LNCaP clone FGC (cell line): ENCODE results near the gene ZNF212.

ENCODE experiments used
- DNase-seq: peaks from one replicate; pipeline ENCODE4 v3.0.0-alpha.2; 2011; ENCODE audit warnings: low read depth
- H3K4me3 ChIP-seq: 2 replicates; pipeline ENCODE4 v1.5.1; 2011; ENCODE audit warnings: mild to moderate bottlenecking, low read depth, low read length, control low read depth
- TF ChIP-seq, protein P1 (sequence below): IDR thresholded peaks from 2 replicates; pipeline ENCODE4 v1.5.1; 2012; ENCODE audit warnings: mild to moderate bottlenecking; ENCODE audit not compliant: control insufficient read depth, insufficient read depth; ENCODE audit errors: extremely low read depth

ZNF212 gene

DNA sequence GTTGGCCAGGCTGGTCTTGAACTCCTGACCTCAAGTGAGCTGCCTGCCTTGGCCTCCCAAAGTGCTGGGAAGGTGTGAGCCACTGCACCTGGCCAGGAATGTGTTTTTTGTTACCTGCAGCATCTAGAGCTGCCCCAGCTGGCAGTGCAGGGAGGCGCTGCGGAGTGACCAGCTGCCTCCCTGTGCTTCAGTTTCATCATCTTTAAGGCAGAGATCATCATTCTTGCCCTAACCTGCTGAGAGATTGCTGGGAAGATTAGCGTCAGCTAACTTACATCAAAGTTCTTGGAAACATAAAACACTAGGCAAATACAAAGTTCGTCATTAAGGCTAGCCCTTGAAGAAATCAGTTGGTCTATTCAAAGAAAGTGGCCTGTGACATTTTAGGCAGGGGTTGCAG is 41.8 kb upstream of the ZNF212 start:
- DNase-seq, result no peak
- TF ChIP-seq, protein P1, sequence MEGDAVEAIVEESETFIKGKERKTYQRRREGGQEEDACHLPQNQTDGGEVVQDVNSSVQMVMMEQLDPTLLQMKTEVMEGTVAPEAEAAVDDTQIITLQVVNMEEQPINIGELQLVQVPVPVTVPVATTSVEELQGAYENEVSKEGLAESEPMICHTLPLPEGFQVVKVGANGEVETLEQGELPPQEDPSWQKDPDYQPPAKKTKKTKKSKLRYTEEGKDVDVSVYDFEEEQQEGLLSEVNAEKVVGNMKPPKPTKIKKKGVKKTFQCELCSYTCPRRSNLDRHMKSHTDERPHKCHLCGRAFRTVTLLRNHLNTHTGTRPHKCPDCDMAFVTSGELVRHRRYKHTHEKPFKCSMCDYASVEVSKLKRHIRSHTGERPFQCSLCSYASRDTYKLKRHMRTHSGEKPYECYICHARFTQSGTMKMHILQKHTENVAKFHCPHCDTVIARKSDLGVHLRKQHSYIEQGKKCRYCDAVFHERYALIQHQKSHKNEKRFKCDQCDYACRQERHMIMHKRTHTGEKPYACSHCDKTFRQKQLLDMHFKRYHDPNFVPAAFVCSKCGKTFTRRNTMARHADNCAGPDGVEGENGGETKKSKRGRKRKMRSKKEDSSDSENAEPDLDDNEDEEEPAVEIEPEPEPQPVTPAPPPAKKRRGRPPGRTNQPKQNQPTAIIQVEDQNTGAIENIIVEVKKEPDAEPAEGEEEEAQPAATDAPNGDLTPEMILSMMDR, result no peak

DNA sequence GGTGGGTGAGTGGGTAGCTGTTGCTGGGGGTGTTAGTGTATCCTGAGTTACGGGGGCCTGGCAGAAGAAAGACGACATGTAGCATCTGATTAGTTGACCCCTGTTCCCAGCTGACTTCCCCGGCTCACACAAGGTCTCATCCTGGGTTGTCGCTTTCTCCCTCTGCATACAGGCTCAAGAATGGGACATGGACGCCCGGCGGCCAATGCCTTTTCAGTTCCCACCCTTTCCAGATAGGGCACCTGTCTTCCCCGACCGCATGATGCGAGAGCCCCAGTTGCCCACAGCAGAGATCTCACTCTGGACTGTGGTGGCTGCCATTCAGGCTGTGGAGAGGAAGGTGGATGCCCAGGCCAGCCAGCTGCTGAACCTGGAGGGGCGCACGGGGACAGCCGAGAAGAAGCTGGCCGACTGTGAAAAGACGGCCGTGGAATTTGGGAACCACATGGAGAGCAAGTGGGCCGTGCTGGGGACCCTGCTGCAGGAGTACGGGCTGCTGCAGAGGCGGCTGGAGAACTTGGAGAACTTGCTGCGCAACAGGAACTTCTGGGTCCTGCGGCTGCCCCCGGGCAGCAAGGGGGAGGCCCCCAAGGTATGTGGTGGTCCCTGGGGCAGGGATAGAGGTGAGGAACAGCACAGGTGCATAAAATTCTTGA is 41.2 kb upstream of the ZNF212 start:
- H3K4me3 ChIP-seq, result no peak overlapping the region
- TF ChIP-seq, protein P1, result no peak
- DNase-seq, result no peak

More for the DNA sequence above, 41.8 kb upstream of the ZNF212 start:
- H3K4me3 ChIP-seq, result no peak overlapping the region

DNA sequence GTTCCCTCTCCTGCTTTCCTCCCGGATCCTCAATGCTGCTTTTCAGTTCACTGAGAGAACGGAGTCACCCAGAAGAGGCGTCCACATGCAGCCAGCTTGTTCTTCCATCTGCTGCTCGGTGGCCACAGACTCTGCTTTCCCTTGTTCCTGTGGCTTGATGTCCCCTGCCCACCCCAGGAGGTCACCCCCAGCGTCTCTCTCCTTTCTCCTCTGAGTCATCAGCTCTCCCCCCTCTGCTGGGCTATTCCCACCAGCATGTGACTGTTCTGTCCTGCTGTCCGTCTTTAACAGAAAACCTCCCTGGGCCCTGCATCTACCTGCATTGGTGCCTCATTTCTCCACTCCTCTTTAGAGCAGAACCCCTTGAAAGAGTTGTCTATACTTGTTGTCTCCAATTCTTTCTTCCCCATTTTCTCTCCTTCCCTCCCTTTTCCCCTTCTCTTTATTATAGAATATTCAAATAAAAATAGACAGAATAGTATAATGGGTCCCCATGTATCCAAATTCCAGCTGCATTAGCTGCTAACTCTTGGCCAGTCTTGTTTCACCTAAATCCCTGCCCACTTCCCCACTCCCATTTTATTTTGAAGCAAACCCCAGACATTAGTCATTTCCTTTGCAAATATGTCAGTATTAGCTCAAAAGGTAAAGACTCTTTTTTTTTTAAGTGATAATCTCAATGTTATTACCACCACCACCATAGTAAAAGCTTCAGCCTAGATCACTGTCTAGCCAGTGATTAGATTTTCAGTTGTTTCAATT is 40.0 kb upstream of the ZNF212 start:
- TF ChIP-seq, protein P1, result no peak
- no peak for DNase-seq

DNA sequence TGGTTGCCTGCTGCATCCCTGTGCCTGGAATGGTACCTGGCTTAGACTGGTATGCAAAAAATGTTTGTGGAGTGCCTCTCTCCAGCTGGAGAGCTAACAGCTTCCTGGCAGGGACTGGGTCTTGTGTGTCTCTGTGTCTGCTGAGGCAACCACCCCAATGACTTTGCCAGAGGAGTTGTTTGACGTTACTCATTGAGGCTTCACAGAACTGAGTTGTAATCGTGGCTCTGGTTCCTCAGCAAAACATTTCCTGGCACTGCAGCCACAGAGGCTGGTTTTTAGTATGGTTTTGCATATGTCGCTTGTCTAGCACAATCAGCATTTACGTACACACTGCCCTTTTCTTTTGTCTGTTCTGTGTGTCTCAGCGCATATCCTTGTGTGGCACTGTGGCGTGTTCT is 36.6 kb upstream of the ZNF212 start:
- DNase-seq, result no peak
- H3K4me3 ChIP-seq, result no peak overlapping the region
- TF ChIP-seq, protein P1, result no peak

More for the DNA sequence above, 40.0 kb upstream of the ZNF212 start:
- H3K4me3 ChIP-seq, result no peak overlapping the region

DNA sequence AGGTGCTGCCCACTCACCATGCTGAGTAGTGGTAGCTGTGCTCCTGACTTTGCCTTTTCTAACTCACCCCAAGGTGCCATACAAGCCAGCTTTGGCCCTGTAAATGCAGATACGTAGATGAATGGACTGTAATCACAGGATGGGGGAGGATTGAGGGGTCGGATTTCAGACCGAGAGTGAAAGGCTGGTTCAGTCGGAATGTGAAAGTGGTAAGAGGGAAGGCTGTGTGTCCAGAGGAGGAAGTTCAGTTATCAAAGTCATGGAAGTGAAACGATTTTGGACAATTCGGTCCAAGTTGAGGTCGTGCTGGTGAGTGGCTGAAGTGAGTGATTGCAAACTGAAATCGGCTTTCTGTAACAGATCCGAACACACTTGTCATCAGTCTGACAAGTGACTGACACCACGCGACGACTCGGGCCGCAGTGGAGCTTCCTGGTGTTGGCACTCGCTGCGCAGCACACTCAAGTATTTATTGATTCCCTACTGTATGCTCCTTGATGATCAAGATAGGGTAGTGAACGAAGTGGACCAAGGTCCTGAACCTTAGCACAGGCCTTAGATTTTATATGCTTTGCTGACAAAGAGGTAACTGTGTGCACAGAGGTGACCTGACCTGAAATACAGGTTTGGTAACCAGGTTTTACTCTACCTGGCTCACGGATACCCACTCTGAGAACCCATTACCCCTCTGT is 33.6 kb upstream of the ZNF212 start:
- TF ChIP-seq, protein P1, result no peak
- H3K4me3 ChIP-seq, result peak overlapping the region; percentile 33
- DNase-seq, result peak; percentile 91

DNA sequence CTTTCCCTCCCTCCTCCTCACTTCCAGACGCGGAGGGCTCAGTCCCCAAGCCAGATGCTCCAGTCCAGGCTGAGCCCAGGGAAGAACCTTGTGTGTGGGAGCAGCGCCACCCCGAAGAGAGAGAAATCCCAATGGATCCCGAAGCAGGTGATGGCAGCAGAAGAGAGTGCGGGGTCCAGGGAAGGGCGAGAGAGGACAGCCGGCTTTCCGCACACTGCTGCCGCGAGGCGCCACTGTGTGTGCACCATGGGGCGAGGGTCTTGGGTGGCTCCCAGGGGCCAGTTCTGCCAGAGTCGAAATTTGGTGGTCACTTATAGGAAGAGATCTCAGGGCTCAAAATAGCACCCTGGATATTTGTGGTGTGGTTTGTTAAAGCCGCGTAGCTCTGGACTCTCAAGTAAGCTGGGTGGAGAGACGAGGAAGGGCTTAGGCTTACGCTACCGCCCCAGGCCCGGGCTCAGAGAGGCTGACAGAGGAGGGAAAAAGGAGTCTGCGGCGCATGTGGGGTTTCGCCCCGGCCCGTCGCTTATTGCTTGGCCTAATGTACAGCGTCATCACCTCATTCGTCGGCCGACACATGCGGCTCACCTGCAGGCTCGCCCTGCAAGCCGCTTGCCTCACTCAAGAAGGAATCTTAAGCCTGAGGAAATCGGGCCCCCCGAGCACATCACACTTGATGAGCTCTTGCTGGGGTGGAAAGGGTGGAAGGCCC is 32.0 kb upstream of the ZNF212 start:
- TF ChIP-seq, protein P1, result no peak
- no peak overlapping the region for H3K4me3 ChIP-seq
- no peak for DNase-seq
